Inflammatory macrophage treated with lipopolysaccharide for 4 hours (primary cell): ENCODE measurements around the gene NDUFAF8.

Source experiments
- DNase-seq: peaks from one replicate; pipeline ENCODE4 v3.0.0-alpha.2; 2020

Gene NDUFAF8

GRCh38 chr17:81200695-81201580, 38.2 kb upstream of the NDUFAF8 start:
- peak; percentile 86 for DNase-seq

- no peak for DNase-seq
Measured at GRCh38 chr17:81202318-81202717, 36.8 kb upstream of the NDUFAF8 start.

- no peak for DNase-seq
Measured at GRCh38 chr17:81203136-81203535, 36.0 kb upstream of the NDUFAF8 start.

- DNase-seq: no peak
Measured at GRCh38 chr17:81204578-81204977, 34.5 kb upstream of the NDUFAF8 start.

- DNase-seq: no peak
Measured at GRCh38 chr17:81206166-81206565, 33.0 kb upstream of the NDUFAF8 start.

GRCh38 chr17:81206657-81207056, 32.5 kb upstream of the NDUFAF8 start:
- DNase-seq: no peak

GRCh38 chr17:81207610-81208581, 31.2 kb upstream of the NDUFAF8 start:
- DNase-seq: no peak

GRCh38 chr17:81208651-81209050, 30.5 kb upstream of the NDUFAF8 start:
- DNase-seq: no peak

- DNase-seq: no peak
Measured at GRCh38 chr17:81209141-81209540, 30.0 kb upstream of the NDUFAF8 start.

- no peak for DNase-seq
Measured at GRCh38 chr17:81210466-81210865, 28.7 kb upstream of the NDUFAF8 start.

GRCh38 chr17:81210868-81211267, 28.2 kb upstream of the NDUFAF8 start:
- DNase-seq: no peak

GRCh38 chr17:81212365-81212764, 26.8 kb upstream of the NDUFAF8 start:
- no peak for DNase-seq

- no peak for DNase-seq
Measured at GRCh38 chr17:81213978-81214377, 25.1 kb upstream of the NDUFAF8 start.

- DNase-seq: no peak
Measured at GRCh38 chr17:81217491-81217890, 21.6 kb upstream of the NDUFAF8 start.

GRCh38 chr17:81218459-81218858, 20.7 kb upstream of the NDUFAF8 start:
- no peak for DNase-seq

GRCh38 chr17:81218991-81219390, 20.1 kb upstream of the NDUFAF8 start:
- DNase-seq: no peak

- DNase-seq: no peak
Measured at GRCh38 chr17:81219476-81220180, 19.5 kb upstream of the NDUFAF8 start.

- DNase-seq: no peak
Measured at GRCh38 chr17:81221371-81221841, 17.7 kb upstream of the NDUFAF8 start.

GRCh38 chr17:81221842-81222619, 17.1 kb upstream of the NDUFAF8 start:
- DNase-seq: no peak

- DNase-seq: no peak
Measured at GRCh38 chr17:81222620-81222905, 16.6 kb upstream of the NDUFAF8 start.

- DNase-seq: peak; percentile 99
Measured at GRCh38 chr17:81222906-81223761, 16.0 kb upstream of the NDUFAF8 start, which contains the start of gene CEP131. Gene CEP131, minus strand, starts transcription at chr17:81222965. Its CDS starts 2,909 bp downstream, at chr17:81220056.
